SIG-M5 treated with dmso at 0.1 percent for 504 hours (cell line): Measurements from ENCODE around the gene C2CD4A.
A peak's percentile ranks its signal among the peaks of the same experiment; 100 is the strongest.

Experiments
- DNase-seq: peaks from one replicate; lab custom pipeline; 2025; ENCODE audit not compliant: unreplicated experiment; lab: John Stamatoyannopoulos, UW

C2CD4A gene

DNA sequence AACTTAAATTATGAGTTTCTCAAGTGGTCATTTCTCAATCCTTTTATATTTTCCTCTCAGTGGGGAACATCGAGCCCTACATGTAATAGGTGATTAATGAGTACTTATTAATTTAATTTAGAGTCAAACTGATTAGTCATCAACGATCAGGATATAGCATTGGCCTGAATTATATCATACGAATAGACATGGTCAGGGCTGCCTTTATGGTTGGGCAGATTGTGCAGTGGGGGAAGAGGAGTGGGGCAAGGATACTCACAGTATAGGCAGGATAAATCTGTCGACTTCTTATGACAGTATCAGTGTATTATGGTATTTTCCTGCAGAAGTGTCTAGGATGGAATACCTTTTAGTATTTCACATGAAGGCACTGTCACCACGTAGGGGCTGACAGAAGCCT lies 27.0 kb downstream of the C2CD4A start:
- no peak for DNase-seq

DNA sequence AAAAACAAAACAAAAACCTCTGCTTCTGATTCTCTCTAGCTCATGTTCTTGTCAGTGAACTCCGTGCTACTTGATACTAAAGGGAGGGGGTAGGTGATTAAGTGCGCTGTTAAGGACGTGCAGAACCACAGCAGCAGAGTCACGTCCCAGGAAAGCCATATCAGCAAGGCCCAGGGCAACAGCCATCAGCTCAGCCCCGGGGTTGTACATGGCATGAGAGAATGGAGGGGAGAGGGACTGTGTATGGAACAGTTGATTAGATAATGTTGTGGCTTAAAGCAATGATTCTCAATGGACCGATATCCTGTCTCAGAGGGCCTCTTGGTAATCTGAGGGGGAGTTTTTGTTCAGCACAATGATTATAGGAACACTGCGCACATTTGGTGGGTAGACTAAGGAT lies 27.6 kb downstream of the C2CD4A start:
- no peak for DNase-seq

GRCh38 chr15:62099094-62099601 lies 32.4 kb downstream of the C2CD4A start:
- peak; percentile 64 for DNase-seq

GRCh38 chr15:62103431-62103830 lies 36.7 kb downstream of the C2CD4A start:
- DNase-seq: no peak

DNA sequence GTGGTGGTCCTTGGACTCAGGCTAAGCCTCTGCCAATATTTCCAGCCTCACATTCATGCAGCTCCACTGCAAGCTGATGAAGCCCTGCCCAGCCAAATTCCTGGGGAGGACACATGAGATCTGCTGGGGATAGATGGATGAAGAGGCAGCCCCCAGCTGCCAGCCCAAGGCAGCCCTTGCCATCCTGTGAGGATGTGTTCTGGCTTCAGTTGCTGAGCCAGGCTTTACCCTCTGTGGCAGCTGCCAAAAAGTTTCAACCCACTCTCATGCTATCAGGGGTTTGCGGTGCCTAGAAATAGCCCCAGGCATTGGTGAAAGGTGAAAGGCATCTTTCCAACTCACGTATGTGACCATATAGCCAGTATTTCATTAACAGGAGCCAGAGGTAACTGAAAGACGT lies 37.6 kb downstream of the C2CD4A start:
- no peak for DNase-seq

DNA sequence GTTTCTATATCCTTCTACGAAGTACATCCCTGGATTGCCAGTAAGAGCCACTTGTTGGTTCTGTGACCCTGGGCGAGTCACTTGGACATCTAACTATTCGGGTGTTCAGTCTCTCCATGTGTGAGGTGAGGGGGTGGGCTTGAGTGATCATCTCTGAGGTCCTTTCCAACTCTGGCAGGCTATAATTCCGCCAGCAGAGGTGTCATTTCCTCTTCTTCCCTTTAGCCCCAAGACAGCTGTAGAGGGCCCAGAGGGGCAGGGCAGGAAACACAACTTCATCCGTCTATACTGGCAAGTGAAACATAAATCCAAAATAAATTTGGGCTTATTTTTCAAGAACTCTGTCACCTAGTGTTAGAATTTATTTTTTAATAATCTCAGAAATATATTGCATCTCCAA lies 38.1 kb downstream of the C2CD4A start:
- no peak for DNase-seq

DNA sequence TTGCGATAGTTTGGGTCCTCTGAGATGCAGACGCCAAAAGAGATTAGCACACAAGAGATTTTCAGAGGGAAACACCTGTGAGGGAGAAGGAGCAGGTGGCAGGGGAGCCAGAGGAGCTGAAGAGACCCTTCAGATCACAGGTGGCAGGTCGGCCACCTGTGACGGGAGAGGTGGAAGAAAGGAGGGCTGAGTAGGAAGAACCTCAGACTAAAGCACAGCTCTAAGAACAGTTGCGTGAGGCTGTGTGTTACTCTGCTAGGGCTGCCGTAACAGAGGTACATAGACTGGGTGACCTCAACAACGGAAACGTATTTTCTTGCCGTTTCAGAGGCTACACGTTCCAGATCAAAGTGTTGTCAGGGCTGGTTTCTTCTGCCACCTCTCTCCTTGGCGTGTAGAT lies 38.5 kb downstream of the C2CD4A start:
- no peak for DNase-seq

GRCh38 chr15:62106096-62106495 lies 39.3 kb downstream of the C2CD4A start:
- DNase-seq: no peak

- DNase-seq: no peak
Observed at GRCh38 chr15:62107571-62108121, 40.9 kb downstream of the C2CD4A start.

- DNase-seq: no peak
Observed at GRCh38 chr15:62108411-62108810, 41.6 kb downstream of the C2CD4A start.

- DNase-seq: no peak
Observed at GRCh38 chr15:62109437-62109836, 42.7 kb downstream of the C2CD4A start.

GRCh38 chr15:62109982-62110851 lies 43.4 kb downstream of the C2CD4A start:
- DNase-seq: no peak

DNA sequence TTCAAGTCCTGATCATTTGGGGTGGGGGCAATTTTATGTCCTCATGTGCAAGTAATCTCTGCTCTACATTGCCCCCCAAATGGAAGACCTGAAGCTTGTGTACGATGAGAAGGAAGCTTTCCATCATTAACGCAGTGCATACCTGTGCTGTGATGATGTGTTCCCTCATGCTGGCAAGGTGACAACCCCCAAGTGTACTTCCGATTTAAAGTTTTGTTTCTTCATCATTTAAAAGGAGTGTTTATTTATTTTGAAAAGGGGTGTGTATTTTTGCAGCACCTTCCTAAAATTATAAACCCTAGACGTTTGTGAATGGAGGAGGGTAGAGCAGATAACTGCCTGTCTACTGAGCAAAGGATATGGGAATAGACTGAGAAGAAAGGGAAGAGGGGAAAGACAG lies 45.3 kb downstream of the C2CD4A start:
- DNase-seq: no peak

- peak; percentile 12 for DNase-seq
Observed at GRCh38 chr15:62112616-62113593, 46.1 kb downstream of the C2CD4A start.

GRCh38 chr15:62115847-62116246 lies 49.1 kb downstream of the C2CD4A start:
- no peak for DNase-seq

DNA sequence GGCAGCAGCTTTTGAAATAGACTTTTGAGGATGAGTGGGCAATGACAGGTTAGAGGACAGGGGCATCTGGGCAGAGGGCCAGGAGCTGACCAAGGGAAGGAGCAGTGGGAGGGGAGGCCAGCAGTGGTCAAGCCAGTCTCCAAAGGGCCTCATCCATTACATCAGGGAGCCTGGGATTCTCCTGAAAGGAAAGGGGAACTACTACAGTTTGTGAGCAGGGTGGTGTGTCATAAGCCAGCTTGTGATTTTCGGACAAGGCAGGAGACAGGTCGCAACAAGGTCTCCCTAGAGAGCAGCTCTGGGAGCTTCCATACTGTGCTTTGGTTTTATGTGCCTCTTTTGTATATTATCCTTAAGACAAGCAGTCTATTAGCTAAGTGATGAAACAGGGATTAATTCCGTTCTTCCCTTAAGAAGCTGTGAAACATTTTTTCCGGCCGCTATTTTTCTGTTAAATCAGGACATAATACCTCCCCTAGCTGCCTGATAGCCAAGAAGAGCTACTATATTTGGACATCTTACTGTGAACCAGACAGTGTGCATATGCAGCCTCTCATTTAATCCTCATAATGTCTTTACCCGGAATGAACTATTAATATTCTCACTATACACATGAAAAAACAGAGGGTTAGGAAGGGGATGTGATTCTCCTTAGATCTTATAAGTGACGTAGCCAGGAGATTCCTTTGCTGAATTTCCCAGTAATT lies 51.9 kb downstream of the C2CD4A start:
- no peak for DNase-seq

GRCh38 chr15:62119227-62119864 lies 52.6 kb downstream of the C2CD4A start:
- peak; percentile 73 for DNase-seq

DNA sequence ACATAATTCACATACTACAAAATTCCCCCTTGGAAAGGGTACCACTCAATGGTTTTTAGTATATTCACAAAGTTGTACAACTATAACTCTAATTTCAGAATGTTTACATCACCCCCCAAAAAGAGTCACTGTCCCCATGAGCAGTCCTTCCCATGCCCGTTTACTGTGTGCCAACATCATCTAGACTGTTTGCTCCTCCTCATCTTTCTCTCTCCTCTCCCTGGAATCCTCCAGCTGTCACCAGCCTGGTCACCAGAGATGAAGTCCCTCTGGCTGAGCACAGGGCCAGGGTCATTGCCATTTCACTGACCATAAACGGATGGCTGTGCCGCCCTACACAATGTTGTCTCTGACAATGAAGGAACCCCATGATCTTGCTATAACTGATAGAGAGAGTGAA lies 53.1 kb downstream of the C2CD4A start:
- no peak for DNase-seq
